Karpas-422 (cell line): Measurements from ENCODE around the gene AFF4. TPM values are rescaled to one million over a fixed set of nuclear protein-coding genes. Genes with fewer than 3 reads are reported as not detected.
"Not testable (repeated sequence)": the region's sequence is repeated elsewhere in the genome, so short reads cannot be mapped to it uniquely, and the experiment has no call there.

Experiments used
- DNase-seq: peaks from one replicate; pipeline ENCODE4 v3.0.0-alpha.2; 2015
- H2AFZ ChIP-seq: fragments of 200-600 bp; sonication (generic); 2 replicates; pipeline ENCODE4 v1.6.1; 2014; ENCODE audit warnings: antibody characterized with exemption, low read length, mixed read lengths
- H3K27ac ChIP-seq: fragments of 200-600 bp; sonication (generic); 2 replicates; pipeline ENCODE4 v1.5.1; 2014; ENCODE audit warnings: mild to moderate bottlenecking, low read length, moderate library complexity
- H3K27me3 ChIP-seq: fragments of 200-600 bp; sonication (generic); 2 replicates; pipeline ENCODE4 v1.6.1; 2014; ENCODE audit warnings: low read length, mixed read lengths
- H3K36me3 ChIP-seq: fragments of 200-600 bp; sonication (generic); 2 replicates; pipeline ENCODE4 v1.6.1; 2014; ENCODE audit warnings: low read length, mixed read lengths; ENCODE audit not compliant: insufficient read depth
- H3K4me1 ChIP-seq: fragments of 200-600 bp; sonication (generic); 2 replicates; pipeline ENCODE4 v1.6.1; 2014; ENCODE audit warnings: mild to moderate bottlenecking, low read length, mixed read lengths
- H3K4me2 ChIP-seq: fragments of 200-600 bp; sonication (generic); 2 replicates; pipeline ENCODE4 v1.6.1; 2014; ENCODE audit warnings: low read length, low read depth, mild to moderate bottlenecking; ENCODE audit not compliant: poor library complexity, severe bottlenecking
- H3K4me3 ChIP-seq: fragments of 200-600 bp; sonication (generic); 2 replicates; pipeline ENCODE4 v1.5.1; 2014; ENCODE audit warnings: mild to moderate bottlenecking, antibody characterized with exemption, low read length, mixed read lengths
- H3K79me2 ChIP-seq: fragments of 200-600 bp; sonication (generic); 2 replicates; pipeline ENCODE4 v1.6.1; 2014; ENCODE audit warnings: mild to moderate bottlenecking, low read length, mixed read lengths
- H3K9ac ChIP-seq: fragments of 200-600 bp; sonication (generic); 2 replicates; pipeline ENCODE4 v1.6.0; 2014; ENCODE audit warnings: low read length
- H3K9me2 ChIP-seq: fragments of 200-600 bp; sonication (generic), shearing (Covaris generic); replicated peaks from 2 replicates; pipeline ENCODE4 v1.6.0; 2014; ENCODE audit warnings: mild to moderate bottlenecking, low read length, moderate library complexity; ENCODE audit not compliant: insufficient read depth
- H3K9me3 ChIP-seq: fragments of 300-700, 200-600 bp; sonication (generic); 2 replicates; pipeline ENCODE4 v1.6.1; 2014; ENCODE audit warnings: low read length, mixed read lengths
- H4K20me1 ChIP-seq: fragments of 200-600 bp; sonication (generic); 2 replicates; pipeline ENCODE4 v1.6.1; 2014; ENCODE audit warnings: mild to moderate bottlenecking, antibody characterized with exemption, low read length, low read depth; ENCODE audit not compliant: insufficient read depth
- total RNA-seq: library from RNA; depleted of rRNA; stranded (reverse); fragments of >200 nt; shearing (Covaris generic); gene quantifications from 2 replicates; pipeline ENCODE4 v1.2.3, GENCODE V29; 2014; ENCODE audit warnings: low replicate concordance

Gene AFF4
- total RNA-seq, 1 experiment from 2014 or later: 34.0 TPM

- DNase-seq: no peak
- Histone ChIP-seq H2AFZ (no peak overlapping the region), H3K79me2 (peaks cover 96% of the 10 kb centered on the region), H3K9me2 (no peaks in the 10 kb centered on the region), H3K4me1 (no peaks in the 10 kb centered on the region), H3K4me3 (no peak overlapping the region), H3K36me3 (0 out of 2 replicates have a peak, but pooled peaks cover 6% of the 10 kb centered on the region), H3K9ac (no peak overlapping the region), H3K9me3 (no peaks in the 10 kb centered on the region), H3K27ac (no peak overlapping the region), H3K27me3 (no peaks in the 10 kb centered on the region), H3K4me2 (no peak overlapping the region), H4K20me1 (no peaks in the 10 kb centered on the region)
Observed at GRCh38 chr5:132947671-132948070, 15.8 kb downstream of the AFF4 start.

GRCh38 chr5:132945315-132945714 lies 18.1 kb downstream of the AFF4 start:
- H3K4me2 ChIP-seq, H3K9ac ChIP-seq, H3K9me2 ChIP-seq, H4K20me1 ChIP-seq, H3K27me3 ChIP-seq, H3K27ac ChIP-seq, H3K4me3 ChIP-seq, H3K36me3 ChIP-seq, H3K9me3 ChIP-seq, H2AFZ ChIP-seq, H3K4me1 ChIP-seq, DNase-seq: not testable (repeated sequence)
- peaks cover 96% of the 10 kb centered on the region for H3K79me2 ChIP-seq

GRCh38 chr5:132943362-132944022 lies 19.9 kb downstream of the AFF4 start:
- 0 out of 2 replicates have a peak, but pooled peaks cover 7% of the 10 kb centered on the region for H4K20me1 ChIP-seq
- no peak overlapping the region for H3K4me3 ChIP-seq
- H3K9me2 ChIP-seq: no peaks in the 10 kb centered on the region
- DNase-seq: no peak
- H3K4me2 ChIP-seq: no peak overlapping the region
- H3K79me2 ChIP-seq: peaks cover 92% of the 10 kb centered on the region
- peaks cover 3% of the 10 kb centered on the region; the same call in 1 of the 2 replicates for H3K4me1 ChIP-seq
- no peaks in the 10 kb centered on the region for H3K9me3 ChIP-seq
- no peak overlapping the region for H3K27ac ChIP-seq
- H2AFZ ChIP-seq: no peak overlapping the region
- H3K36me3 ChIP-seq: no peaks in the 10 kb centered on the region
- H3K27me3 ChIP-seq: no peaks in the 10 kb centered on the region
- H3K9ac ChIP-seq: no peak overlapping the region

- peaks cover 3% of the 10 kb centered on the region; the same call in 1 of the 2 replicates for H3K4me1 ChIP-seq
- peaks cover 92% of the 10 kb centered on the region for H3K79me2 ChIP-seq
- no peaks in the 10 kb centered on the region for H3K9me3 ChIP-seq
- no peak overlapping the region for H3K4me3 ChIP-seq
- H2AFZ ChIP-seq: no peak overlapping the region
- no peak overlapping the region for H3K9ac ChIP-seq
- H3K36me3 ChIP-seq: peaks cover under 1% of the 10 kb centered on the region; the same call in 1 of the 2 replicates
- no peaks in the 10 kb centered on the region for H3K9me2 ChIP-seq
- no peak overlapping the region for H3K27ac ChIP-seq
- H4K20me1 ChIP-seq: 0 out of 2 replicates have a peak, but pooled peaks cover 11% of the 10 kb centered on the region
- H3K27me3 ChIP-seq: no peaks in the 10 kb centered on the region
- DNase-seq: no peak
- H3K4me2 ChIP-seq: no peak overlapping the region
Observed at GRCh38 chr5:132941331-132941730, 22.1 kb downstream of the AFF4 start.

- Histone ChIP-seq H3K36me3 (peaks cover 59% of the 10 kb centered on the region), H3K4me3 (no peak overlapping the region), H2AFZ (no peak overlapping the region), H3K9me3 (no peaks in the 10 kb centered on the region), H3K9ac (no peak overlapping the region), H3K27me3 (no peaks in the 10 kb centered on the region), H3K9me2 (no peaks in the 10 kb centered on the region), H3K4me1 (peaks cover 8% of the 10 kb centered on the region), H3K27ac (no peak overlapping the region), H4K20me1 (no peaks in the 10 kb centered on the region), H3K4me2 (no peak overlapping the region), H3K79me2 (peaks cover 65% of the 10 kb centered on the region)
- no peak for DNase-seq
Observed at GRCh38 chr5:132928062-132928407, 35.4 kb downstream of the AFF4 start.

- Histone ChIP-seq H2AFZ (no peak overlapping the region), H3K27ac (no peak overlapping the region), H3K9me3 (no peaks in the 10 kb centered on the region), H4K20me1 (no peaks in the 10 kb centered on the region), H3K4me2 (no peak overlapping the region), H3K36me3 (peaks cover 55% of the 10 kb centered on the region), H3K9me2 (no peaks in the 10 kb centered on the region), H3K9ac (no peak overlapping the region), H3K27me3 (no peaks in the 10 kb centered on the region), H3K4me1 (peaks cover 8% of the 10 kb centered on the region), H3K4me3 (no peak overlapping the region), H3K79me2 (peaks cover 60% of the 10 kb centered on the region)
- no peak for DNase-seq
Observed at GRCh38 chr5:132927355-132928061, 35.9 kb downstream of the AFF4 start.

GRCh38 chr5:132926437-132926836 lies 37.0 kb downstream of the AFF4 start:
- no peak for DNase-seq
- Histone ChIP-seq H3K9me3 (no peaks in the 10 kb centered on the region), H3K9me2 (no peaks in the 10 kb centered on the region), H3K9ac (no peak overlapping the region), H3K4me2 (no peak overlapping the region), H3K27ac (no peak overlapping the region), H3K27me3 (no peaks in the 10 kb centered on the region), H4K20me1 (no peaks in the 10 kb centered on the region), H3K79me2 (peaks cover 63% of the 10 kb centered on the region), H3K4me3 (no peak overlapping the region), H3K36me3 (peaks cover 49% of the 10 kb centered on the region; the same call in 1 of the 2 replicates), H2AFZ (no peak overlapping the region), H3K4me1 (peaks cover 8% of the 10 kb centered on the region)

GRCh38 chr5:132916086-132916485 lies 47.3 kb downstream of the AFF4 start:
- no peak overlapping the region for H3K4me2 ChIP-seq
- H3K9ac ChIP-seq: no peak overlapping the region
- H3K79me2 ChIP-seq: peaks cover 47% of the 10 kb centered on the region
- DNase-seq: no peak
- no peaks in the 10 kb centered on the region for H3K9me3 ChIP-seq
- H3K36me3 ChIP-seq: peaks cover 3% of the 10 kb centered on the region; the same call in 1 of the 2 replicates
- H3K27ac ChIP-seq: no peak overlapping the region
- no peaks in the 10 kb centered on the region for H3K4me1 ChIP-seq
- no peaks in the 10 kb centered on the region for H3K27me3 ChIP-seq
- H4K20me1 ChIP-seq: no peaks in the 10 kb centered on the region
- no peaks in the 10 kb centered on the region for H3K9me2 ChIP-seq
- no peak overlapping the region for H3K4me3 ChIP-seq
- H2AFZ ChIP-seq: no peak overlapping the region
